Left forelimb (tissue), 1 donor: ENCODE measurements around the gene L3HYPDH.
A peak's percentile ranks its signal among the peaks of the same experiment; 100 is the strongest.
"Not testable (repeated sequence)": the region's sequence is repeated elsewhere in the genome, so short reads cannot be mapped to it uniquely, and the experiment has no call there.

Experiments used
- DNase-seq: peaks from one replicate; pipeline ENCODE4 v3.0.0-alpha.2; 2018; ENCODE audit warnings: low spot score

L3HYPDH gene

DNA sequence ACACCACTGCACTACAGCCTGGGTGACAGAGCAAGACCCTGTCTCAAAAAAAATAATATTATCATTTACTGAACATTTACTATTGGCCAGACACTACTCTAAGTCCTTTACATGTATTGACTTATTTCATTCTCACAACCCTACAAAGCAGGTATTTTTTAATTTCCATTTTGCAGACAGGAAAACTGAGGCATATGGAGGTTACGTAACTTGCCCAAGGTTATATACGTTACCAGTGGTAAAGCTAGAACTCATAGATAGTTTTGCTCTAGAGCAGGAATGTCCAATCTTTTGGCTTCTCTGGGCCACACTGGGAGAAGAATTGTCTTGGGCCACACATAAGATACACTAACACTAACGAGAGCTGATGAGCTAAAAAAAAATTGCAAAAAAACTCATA is 5.7 kb downstream of the L3HYPDH start:
- DNase-seq = no peak

DNA sequence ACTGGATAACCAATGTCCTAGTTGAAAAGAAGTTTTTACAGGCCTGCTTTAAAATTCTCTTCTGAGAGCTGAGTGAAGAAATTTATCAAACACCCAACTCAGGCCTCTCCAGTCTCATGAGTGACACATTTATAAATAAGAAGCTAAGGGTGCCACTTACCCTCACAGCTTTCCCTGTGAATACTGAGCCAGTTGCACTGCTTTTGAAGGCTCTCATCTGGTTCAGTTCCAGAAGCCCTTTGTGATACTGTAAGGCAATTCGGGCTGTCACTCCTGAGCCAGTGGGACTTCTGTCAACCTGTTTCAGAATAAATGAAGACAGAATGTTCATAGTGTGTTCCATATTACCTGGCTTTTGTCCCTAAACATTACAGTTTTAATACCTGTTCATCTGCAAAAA is 8.5 kb downstream of the L3HYPDH start:
- no peak for DNase-seq

DNA sequence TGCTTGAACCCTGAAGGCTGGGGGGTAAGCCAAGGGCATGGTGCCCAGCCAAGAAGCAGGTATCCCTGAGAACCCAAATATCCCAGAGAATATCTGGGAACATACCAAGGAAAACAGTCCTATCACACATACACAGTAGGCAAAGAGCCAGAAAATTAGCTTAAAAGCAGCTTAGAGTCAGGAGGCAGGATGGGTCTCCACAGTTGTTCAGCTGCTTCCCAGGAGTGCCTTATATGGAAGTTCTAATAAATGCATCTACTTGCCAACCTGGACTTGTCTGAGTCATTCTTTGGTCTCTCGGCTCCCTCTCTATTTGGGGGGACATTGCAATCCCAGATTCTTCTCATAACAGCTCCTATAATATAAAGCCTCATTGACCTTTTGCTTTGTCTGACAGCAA is 10.0 kb downstream of the L3HYPDH start:
- DNase-seq = no peak

DNA sequence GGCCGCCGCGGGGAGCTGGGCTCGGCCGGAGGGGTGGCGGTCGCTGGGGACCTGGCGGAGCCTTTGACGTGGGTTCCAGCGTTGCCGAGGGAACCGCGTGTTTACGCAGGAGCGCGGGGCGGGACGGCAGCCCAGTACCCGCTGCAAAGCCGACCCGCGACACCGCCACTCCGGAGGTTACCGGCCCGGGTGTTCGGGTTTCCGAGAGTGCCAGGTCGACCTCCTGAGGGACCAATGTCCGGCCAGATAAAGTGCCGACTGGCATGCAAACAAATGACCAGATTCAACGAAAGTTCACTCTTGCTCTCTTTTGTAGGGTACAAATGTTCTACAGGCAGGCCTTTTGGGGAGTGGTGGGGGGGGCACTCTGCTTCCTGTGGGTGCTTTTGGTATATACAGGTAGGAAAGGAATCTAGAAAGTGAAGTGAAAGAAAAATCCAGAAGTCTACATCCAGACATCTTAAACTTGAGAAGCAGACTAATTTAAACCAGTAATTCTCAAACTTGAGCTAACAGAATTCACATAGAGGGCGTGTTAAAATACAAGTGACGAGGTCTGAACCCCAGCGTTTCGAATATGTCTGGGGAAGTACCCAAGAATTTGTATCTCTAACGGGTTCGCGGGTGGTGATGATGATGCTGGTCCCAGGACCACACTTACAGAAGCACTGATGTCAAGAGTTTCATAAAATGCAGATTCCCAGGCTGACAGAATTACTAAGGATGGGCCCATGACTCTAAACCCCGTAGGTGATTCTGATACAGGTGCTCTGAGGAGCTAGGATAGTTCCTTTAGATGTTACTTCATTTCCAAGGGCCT is 18.7 kb downstream of the L3HYPDH start, which contains the start of gene GPR135:
TSS of gene GPR135 (minus strand) at position 65 of the 820 bp plus-strand sequence. CDS start 154 bp downstream, outside the sequence.
- DNase-seq = peak; percentile 78

DNA sequence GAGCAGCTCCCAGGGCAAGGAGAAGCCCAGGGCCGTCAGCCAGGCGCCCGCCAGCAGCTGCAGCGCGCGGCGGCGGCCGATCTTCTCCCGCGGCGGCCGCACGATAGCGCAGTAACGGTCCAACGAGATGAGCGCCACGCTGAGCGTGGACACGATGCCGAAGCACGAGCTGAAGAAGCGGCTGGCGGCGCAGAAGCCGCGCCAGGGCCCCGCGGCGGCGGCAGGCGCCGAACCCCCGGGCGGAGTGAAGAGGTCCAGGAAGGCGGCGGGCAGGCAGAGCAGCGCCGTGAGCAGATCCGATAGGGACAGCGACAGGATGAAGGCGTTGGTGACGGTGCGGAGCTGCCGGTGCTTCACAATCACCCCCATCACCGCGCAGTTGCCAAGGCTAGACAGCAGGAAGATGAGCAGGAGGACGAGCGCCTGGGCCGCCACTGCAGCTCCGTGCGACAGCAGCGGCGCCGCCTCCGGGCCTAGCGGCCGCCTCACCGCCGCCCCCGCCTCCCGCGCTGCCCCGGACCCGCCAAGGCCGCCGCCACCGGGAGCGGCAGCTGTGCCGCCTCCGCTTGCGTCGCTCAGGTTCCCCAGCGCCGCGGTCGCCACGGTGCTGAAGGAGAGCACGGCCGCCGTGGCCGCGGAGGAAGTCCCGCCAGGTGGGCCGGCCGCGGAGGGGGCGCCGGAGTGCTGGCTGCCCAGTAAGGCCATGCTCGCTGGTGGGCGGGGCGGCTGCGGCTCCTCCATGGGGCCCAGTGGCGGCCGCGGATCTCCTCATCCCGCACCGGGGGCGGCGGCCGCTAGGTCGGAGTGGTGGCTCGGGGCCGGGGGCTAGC is 19.5 kb downstream of the L3HYPDH start:
- DNase-seq = peak; percentile 85

DNA sequence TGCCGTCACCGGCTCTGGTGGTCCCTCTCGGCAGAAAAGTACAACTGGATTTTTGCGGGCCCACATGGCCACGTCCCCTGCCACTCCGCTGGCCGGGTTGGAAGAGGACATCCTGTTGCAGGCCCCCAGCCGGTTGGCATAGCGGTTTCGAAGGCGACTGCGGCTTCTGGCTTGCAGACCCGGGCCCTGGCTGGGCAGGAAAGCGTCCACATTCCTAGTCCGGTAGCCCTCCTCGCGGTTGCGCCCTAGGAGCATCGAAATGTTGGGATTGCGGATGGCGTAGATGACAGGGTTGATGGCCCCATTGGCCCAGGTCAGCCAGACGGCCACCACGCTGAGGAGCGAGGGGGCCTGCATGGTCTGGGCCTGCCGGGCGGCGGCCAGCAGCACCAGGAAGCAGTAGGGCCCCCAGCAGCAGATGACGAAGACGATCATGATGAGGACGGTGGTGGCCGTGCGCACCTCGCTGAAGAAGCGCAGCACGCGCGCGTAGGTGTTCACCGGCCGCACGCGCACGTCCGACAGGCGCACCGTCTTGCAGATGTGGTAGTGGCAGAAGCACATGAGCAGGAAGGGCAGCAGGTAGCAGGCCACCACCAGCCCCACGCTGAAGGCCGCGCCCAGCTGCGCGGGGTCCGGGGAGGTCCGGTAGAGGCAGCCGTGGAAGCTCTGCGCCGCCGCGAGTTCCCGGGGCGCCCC is 20.3 kb downstream of the L3HYPDH start:
- peak; percentile 73 for DNase-seq

DNA sequence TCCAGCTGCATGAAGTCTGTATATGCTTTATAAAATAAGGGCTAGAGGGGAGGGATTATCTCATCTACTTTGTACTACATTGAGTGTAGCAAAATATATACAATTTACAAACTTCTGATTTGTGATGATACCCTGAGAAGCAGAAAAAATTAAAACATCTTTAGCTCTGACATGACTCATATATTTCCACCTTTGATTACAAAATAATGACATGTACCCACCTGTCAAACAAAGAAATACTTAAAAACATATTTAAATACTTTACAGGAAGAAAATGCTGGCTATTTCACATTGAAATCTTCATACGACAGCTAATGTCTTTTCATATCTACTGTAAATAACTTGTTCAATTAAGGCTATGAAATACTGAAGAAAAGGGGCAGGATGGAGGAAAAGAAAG is 22.3 kb downstream of the L3HYPDH start:
- no peak for DNase-seq

DNA sequence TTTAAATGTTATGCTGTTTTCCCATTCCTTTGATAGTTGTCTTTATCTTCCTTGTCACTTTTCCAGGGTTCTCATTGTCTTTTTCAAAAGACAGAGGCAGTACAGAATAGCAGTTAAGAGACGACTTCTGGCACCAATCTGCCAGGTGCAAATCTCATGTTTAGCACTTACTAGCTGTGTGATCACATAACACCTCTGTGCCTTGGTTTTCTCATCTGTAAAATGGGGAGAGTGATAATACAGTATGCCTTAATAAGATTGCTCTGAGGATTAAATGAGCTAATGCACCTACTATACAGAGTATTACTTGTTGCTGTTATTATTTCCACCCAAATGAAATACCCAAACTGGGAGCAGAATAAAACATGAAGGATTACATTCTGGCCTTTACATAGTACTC is 23.8 kb downstream of the L3HYPDH start:
- no peak for DNase-seq

DNA sequence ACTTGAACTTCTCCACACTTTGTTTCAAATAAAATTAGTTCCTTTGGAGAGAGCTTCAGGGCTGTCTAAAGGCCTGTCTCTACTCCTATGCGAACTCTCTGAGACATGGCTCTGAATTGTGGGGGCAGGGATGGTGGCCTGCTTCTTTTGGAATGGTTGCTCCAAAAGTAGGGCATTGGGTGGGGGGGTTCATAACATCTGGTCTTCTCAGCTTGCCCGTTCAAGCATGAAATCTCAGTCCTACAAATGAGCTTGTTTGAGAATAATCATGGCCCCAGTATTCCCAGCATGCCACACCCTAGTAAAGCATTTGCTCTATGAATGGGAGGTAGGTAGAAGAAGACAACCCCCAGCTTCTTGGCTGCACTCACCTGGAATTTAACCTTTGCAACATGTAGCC is 25.7 kb downstream of the L3HYPDH start:
- DNase-seq = no peak

DNA sequence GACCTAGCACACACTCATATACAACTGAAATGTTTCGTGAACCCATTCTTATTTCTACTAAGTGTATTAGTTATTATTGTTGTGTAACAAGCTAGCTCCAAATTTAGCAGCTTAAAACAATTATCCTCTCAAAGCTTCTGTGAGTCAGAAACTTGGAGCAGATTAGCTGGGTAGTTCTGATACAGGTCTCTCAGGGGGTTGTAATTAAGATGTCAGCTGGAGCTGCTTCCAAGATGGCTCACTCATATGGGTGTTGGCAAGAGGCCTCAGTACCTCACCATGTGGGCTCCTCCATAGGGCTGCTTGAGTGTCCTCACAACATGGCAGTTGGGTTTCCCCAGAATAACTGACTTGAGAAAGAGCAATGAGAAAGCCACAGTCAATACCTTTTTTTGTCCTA is 28.8 kb downstream of the L3HYPDH start:
- DNase-seq = no peak

DNA sequence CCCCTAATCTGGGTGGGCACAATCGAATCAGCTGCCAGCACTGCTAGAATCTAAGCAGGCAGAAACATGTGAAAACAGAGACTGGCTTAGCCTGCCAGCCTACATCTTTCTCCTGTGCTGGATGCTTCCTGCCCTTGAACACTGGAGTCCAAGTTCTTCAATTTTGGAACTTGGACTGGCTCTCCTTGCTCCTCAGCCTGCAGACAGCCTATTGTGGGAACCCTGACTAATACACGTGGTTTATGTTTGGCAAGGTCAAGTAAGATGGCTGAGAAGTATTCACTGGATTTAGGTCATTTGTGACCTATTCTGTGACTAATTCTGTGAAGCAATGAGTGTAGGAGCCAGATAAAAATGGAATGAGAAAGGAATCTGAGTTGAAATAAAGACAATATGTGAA is 30.1 kb downstream of the L3HYPDH start:
- DNase-seq = no peak

DNA sequence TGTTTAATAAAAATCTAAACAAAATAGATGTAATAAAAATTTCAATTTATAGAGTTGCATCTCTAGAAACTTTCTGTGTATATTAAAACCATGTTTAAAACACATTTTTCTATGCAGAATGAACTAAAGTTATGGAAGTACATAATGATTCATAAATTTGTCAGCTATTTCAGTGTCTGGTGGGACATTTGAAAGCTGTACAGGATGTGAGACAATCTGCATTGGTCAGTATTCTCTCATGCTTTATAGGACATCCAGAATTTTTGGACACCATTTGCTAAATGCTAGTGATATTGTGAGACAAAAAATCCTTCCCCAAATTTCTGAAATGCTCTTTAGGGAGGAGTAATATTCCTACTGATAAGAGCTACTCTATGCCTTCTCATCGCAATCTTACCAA is 32.4 kb downstream of the L3HYPDH start:
- DNase-seq = no peak

DNA sequence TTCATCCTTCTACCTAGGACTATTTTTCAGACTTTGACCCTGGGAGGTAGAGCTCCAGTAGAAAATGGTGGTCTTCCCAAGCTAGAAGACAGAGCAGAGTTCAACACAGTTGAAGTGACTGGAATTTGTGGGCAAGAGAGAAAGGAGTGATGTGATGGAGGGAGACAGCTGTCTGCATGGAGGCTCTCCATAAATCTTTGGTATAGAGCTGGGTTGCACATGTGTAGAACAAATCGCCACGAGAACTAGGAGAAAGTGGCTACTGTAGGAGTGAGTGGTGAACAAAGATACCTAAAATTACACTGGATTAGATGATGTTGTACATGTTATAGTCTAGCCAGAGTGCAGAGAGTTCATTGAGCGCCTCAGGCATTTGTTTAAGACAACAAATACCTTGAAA is 33.5 kb downstream of the L3HYPDH start:
- no peak for DNase-seq

DNA sequence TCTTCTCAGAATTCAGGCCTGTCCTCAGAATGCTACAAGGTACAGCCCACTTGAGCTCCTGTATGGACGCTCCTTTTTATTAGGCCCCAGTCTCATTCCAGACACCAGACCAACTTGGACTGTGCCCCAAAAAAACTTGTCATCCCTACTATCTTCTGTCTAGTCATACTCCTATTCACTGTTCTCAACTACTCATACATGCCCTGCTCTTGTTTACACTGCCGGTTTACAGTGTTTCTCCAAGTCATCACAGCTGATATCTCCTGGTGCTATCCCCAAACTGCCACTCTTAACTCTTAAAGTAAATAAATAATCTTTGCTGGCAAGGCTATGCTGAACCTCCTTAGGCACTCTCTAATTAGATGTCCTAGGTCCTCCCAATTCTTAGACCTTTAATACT is 35.5 kb downstream of the L3HYPDH start:
- not testable (repeated sequence) for DNase-seq

DNA sequence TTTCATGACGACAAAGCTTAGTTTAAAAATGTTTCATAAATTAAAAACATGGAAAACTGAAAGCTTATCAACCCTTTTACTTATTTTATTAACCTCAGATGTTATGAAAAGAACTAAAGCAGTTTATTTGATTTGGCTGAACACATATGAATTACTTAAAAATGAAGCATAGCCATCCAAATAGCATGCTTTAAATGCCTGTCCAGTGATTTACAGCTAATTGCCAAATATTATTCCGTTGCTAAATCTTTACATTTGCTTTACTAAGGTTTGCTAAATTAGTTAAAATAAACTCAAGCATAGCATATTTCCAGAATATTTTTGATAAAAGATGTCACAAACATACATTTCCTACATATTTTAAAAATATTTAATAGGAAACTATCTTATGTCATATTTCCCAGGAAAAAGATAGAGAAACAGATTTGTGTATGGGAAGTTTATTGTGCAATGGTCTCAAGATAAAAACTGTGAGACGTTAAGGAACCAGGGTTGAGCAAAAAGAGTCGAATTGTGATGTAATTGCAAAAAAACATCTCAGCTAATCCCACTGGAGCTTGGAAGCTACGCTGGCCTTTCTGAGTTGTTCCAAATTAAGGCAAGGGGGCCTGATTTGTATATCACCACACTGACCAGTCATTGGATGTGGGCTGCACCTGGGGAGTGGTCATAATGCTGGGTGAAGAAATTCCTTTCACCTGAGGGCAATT is 44.8 kb downstream of the L3HYPDH start:
- DNase-seq = no peak

DNA sequence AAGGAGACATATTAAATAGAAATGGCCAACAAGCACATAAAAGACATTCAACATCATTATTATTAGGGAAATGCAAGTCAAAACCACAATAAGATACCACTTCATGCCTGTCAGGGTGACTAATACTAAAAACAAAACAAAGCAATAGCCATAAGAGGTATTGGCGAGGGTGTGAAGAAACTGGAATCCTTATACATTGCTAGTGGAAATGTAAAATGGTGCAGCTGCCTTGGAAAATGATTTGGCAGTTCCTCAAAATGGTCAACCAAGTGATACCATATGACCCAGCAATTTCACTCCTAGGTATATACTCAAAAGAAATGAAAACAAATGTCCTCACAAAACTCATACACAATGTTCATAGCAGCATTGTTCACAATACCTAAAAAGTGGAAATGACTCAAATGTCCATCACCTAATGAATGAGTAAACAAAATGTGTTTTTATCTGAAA is 46.0 kb downstream of the L3HYPDH start:
- no peak for DNase-seq

DNA sequence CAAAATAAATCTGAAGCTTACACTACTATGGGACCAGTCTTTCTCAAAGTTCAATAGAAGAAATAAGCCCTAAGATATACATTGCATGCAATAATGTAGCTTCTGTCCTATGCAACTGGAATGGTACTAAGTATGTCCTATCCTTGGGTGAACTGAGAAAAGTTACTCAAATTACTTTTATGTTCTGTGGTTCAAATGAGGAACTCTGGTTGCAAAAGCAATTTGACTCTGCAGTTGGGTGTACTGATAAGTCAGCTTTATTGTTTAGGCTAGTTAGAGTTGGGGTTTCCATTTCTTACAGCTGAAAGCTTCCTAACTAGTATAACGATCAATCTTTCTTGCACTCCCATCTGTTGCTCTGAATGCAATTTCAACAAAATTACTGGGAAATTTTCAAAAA is 48.2 kb downstream of the L3HYPDH start:
- DNase-seq = no peak

DNA sequence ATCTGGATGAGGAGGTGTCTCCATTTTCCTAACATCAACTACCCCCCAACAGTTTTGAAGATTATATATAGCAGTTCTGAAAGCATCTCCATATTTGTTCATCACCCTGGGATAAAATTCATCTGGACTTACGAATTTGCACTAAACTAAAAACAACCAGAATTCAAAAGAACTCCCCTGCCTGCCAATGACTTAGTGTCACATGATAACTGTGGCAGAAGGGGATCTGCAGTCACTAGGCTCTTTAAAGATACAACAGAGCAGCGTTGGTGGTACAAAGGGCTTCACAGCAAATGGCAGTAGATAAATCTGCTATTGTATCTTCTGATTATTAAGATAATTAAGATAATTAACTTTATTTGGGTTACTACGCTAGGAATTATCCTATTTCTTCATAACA is 49.1 kb downstream of the L3HYPDH start:
- no peak for DNase-seq

DNA sequence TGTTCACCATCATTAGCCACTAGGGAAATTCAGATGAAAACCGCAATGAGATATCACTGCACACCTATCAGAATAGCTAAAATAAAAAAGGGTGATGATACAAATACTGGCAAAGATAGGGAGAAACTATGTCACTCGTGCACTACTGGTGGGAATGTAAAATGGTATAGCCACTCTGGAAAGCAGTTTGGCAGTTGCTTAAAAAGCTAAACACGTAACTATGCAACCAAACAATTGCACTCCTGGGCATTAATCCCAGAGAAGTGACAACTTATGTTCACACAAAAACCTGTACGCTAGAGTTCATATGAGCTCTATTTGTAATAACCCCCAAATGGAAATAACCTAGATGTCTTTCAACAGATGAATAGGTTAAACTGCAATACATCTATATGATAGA is 54.4 kb downstream of the L3HYPDH start:
- DNase-seq = no peak

DNA sequence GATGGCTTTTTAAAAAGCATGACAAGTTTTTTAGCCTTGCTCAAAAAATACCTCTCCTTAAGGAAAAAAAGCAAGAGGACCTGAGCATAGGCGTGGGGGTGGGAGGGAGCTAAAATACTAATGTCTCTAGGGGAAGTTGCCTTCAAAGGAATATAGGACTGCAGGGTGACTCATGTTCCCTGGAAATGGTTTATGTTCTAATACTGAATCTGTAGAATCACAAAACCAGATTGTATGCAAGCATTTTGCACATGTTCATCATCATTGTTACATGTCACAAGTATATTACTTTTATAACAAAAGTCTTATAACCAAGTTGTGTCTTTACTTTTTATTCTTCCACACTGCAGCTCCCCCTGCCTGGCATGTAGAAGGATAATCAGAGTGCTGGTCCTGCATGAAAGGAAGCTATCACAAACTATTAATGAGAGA is 55.6 kb downstream of the L3HYPDH start:
- DNase-seq = no peak

DNA sequence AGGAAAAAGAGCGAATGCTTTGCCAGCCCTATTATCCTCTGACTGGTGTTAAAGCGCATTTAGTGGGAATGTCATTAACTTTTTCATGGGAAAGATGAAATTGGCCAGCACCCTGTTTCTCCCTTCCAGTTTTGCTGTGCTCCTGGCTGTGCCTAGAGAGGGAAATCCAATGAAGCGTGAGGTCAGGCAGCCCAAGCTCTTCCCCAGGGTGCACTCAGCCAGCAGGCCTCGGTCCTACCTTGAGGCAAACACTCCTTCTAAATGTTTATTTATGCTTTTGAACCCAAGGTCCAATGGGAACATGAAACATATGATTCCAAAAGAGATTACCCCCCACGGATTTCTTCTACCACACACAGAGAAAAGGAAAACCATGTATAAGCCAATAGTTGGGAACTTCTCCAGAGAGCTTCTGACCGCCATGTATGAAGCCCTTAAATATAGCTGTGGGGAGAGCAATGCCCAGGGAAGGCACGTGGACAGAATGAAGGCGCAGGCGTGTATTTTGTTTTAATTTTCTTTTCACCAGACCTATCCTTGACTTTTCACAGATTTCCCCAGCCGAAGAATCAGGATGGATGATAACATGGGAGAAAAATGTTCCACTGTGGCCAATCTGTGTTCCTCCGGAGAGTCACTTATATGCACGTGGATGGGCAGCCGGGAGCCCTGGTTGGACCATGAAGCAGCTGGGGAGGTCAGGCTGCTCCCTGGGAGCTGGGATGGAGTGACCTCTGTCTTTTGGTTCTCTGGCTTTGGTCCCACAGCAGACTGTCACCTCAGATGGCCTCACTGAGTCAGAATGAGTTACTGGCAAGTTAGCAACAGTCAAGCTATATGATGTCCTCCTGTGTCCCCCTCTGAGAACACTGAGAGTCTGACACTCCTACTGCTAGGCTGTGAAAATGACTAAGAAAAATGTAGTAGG is 56.3 kb downstream of the L3HYPDH start:
- no peak for DNase-seq
